HG03565 (cell line): ENCODE data around the gene AMPD2.

Source experiments
- ATAC-seq: cut with Tn5 transposase; IDR thresholded peaks from one replicate; pipeline ENCODE4 v1.9.1; 2021; ENCODE audit warnings: mild to moderate bottlenecking, moderate library complexity; ENCODE audit not compliant: unreplicated experiment

The AMPD2 gene

DNA sequence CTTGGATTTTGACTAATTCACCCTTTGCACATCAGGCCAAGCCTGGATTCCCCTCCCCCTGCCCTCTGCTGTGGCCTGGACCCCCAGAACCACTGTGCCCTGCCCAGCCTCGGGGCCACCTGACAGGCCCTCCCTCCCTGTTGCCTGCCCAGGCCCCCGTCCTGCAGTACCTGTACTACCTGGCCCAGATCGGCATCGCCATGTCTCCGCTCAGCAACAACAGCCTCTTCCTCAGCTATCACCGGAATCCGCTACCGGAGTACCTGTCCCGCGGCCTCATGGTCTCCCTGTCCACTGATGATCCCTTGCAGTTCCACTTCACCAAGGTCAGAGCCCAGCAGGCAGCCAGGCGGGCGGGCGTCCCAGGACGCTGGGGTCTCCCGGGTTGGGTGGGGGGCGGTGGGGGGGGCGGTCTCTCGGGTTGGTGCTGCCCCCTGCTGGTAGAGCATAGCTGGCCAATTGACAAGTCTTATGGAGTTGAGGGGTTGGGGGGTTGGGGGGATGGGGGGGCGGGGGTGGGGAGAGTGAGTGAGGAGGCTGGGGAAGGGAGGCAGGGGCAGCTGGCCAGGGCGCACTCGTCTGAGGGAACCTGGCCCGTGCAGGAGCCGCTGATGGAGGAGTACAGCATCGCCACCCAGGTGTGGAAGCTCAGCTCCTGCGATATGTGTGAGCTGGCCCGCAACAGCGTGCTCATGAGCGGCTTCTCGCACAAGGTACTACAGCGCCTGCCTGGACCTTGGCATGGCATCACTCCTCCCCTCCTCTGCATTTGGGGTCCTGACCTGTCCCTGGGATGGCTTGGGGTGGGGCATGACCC, 10.7 kb downstream of the AMPD2 start:
- ATAC-seq: no peak

GRCh38 chr1:109630898-109631512, 11.4 kb downstream of the AMPD2 start:
- ATAC-seq: no peak

- ATAC-seq: no peak
These were observed 12.2 kb downstream of the AMPD2 start for GRCh38 chr1:109631513-109632505.

- ATAC-seq: no peak
These were observed 13.2 kb downstream of the AMPD2 start for GRCh38 chr1:109632671-109633346.

- ATAC-seq: no peak
These were observed 14.7 kb downstream of the AMPD2 start for GRCh38 chr1:109634292-109634691.

DNA sequence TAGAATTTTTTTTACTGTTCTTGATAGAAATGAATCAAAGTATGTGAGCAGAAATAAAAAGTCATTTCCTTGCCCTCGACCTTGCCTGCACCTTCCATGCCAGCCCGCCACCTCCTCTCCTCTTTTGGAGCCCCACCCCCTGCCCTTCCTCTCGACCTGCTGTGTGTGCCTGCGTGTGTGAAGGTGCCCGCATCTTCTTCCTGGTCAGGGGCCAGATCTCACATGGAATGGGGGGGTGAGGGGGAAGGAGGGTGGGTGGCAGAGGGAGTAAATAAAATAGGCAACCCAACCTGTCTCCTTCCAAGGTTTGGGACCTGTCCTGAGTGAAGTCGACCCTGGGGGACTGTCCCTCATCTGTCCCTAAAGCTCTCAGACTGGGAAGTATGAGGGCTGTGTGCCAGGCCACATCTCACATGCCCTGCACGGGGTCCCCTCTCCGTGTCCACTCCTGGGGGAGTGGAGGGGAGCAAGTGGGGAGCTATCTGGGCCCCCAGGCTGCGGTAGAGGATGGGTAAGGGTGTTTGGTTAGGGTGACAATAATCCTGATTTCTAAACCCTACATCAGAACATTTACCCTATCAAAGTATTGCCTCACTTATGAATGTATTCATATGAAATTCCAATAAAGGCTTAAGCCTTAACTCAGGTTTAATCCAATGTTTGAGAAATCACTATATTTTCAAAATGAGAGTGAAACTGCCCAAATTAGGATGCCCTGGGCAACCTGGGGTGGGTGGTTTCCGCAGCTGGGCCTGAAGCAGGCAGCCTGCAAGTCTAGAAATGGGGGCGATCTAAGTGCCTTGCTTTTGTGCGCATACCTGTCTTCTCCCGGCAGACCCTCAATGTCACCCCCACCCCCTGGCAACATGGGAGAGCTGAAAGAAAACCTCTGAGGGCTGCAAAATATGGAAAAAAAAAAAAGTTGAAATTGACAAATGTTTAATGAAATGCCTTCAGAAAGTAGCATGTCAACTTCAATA, 15.4 kb downstream of the AMPD2 start:
- ATAC-seq: no peak

GRCh38 chr1:109635862-109636200, 16.2 kb downstream of the AMPD2 start:
- no peak for ATAC-seq

GRCh38 chr1:109636201-109636952, 16.7 kb downstream of the AMPD2 start:
- ATAC-seq: no peak

- ATAC-seq: no peak
These were observed 17.8 kb downstream of the AMPD2 start for GRCh38 chr1:109637446-109637845.

DNA sequence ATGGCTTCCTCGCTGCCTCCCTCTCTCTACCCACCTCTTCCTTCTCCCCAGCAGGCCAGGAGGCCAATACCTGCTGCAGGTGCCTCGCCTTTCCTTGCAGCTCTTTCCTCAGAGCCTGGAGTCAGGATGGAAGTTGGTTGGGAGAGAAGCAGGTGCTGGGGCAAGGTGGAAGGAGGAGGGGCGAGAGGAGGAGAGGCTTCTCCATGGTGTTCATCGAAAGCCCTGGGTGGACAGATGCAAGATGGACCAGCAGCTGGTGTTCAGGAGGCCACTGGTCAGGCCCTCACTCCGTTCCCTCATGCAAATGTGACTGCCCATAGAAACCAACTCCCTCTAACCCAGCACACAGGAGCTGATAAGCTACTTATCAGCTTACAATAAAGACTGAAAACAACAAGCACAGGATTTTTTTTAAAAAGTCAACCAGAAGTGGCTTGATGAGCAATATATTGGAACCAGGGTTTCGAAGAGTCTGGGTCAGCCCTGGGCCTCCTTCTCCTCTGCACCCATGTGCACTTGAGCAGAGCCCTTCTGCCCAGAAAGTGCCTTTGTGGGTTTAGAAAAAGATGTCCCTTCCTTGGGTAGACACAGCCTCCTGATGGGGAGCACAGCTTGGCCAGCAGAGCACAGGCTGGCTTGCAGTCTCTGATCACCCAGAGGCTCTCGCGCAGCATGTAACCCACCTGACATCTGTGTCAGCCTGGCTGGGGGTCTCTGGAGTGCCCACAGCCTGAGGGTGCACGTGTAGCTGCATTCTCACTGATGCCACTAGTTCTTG, 19.6 kb downstream of the AMPD2 start:
- no peak for ATAC-seq

GRCh38 chr1:109639841-109640184, 20.2 kb downstream of the AMPD2 start:
- ATAC-seq: no peak

DNA sequence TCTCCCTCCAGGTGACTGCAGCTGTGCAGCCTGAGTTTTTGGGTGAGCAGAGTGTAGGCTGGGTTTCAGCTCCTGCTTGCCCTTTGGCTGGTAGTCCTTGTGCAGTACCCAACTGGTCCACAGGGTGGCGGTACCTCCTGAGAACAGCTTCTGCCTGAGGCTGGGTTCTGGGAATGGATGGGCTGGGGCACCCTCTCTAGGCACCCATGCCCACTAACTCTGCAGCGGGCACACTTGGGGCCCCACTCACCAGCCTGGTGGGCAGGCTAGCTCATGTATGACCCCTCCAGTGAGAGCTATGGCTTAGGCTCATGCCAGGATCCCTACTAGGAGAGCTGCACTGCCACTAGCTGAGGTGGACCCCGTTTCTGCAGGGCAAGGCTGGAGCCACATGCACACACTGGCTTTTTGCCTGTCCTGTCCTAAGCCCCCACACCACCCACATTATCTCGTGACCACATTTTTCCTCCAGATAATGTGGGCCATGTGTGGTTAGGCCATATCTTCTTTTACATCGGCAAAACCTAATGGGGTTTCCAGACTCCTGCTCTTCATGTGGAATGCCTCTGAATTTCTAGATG, 20.7 kb downstream of the AMPD2 start:
- no peak for ATAC-seq

DNA sequence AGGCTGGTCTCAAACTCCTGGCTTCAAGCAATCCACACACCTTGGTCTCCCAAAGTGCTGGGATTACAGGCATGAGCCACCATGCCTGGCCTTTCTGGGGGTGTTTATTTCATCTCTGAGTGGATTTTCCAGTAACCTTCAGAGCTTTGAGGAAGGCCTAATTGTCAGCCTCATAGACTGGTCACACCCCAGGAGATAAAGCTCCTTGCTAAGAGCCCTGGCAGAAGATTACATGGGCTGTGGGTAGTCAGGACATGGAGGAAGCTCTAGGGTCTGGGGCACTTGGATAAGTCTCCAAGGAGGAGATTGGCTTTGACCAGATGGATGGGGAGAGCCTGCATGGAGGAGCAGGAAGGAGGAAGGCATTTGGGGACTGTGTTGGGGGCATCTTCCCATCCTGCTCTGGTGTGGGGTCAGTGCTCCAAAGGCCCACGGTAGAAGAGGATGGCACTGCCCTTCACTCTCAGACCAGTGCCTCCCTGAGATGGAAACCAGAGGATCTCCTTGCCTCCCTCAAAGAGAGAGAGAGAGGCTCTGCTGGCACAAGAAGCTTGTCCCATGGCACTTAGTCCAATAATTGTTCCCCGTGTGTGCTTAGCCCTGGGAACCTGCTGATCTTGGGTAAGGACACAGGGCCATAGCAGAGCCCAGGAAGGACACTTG, 21.6 kb downstream of the AMPD2 start:
- ATAC-seq: no peak

- no peak for ATAC-seq
These were observed 22.2 kb downstream of the AMPD2 start for GRCh38 chr1:109641861-109642260.

- no peak for ATAC-seq
These were observed 23.0 kb downstream of the AMPD2 start for GRCh38 chr1:109642626-109643025.

- ATAC-seq: peak; percentile 52
These were observed 24.0 kb downstream of the AMPD2 start for GRCh38 chr1:109643385-109644230.

DNA sequence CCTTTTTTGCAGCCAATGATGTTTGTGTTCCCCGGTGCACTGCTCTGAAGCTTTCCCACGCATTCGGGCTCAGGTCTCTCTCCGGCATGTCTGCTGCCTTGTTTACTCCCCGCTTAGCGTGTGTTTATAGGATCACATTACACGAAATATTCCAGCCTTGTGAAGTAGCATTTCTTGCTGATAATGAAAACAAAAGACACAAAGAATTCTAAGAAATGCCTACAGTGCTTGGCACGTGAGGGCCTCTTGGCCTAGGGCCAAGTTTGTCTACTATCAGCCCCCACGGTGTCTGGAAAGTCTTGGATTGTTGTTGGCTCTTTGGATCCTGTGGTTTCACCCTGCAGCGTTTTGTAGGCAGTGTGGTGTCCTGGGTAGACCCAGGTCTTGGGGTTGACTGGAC, 25.0 kb downstream of the AMPD2 start:
- no peak for ATAC-seq
